ENCODE measurements around the gene LSAMP. TPM values are rescaled to one million over a fixed set of nuclear protein-coding genes. Genes with fewer than 3 reads are reported as not detected.

LSAMP gene
- total RNA-seq, 1 donor from 2014 or later, result not detected

DNA sequence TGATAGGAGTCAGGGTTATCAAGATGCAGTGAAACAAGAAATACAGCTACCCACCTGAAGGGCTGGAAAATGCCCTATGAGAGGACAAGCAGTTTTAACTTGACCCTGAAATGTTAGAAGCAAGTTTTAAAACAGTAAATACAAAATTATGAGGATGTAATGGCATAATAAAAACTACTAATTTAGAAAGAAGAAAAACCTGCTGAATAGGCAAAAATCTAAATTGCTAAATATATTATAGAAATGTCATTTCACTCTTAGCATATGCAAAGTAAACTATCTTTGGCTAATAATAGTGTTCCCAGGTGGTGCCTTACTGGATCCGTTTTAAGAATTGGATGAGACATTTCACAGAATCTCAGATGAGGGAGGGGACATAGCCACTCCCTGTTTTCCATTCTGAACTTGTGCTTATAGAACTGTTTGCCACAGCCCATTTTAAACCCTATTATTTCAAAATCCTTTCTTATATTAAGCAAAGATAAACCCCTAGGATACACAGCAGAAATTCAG is 294.6 kb downstream of the LSAMP start:
- H3K9me3 Mint-ChIP-seq, result peaks cover 8% of the 10 kb centered on the region
- DNase-seq (ENCODE audit: low spot score), result no peak
- no peaks in the 10 kb centered on the region for H3K4me1 Mint-ChIP-seq (ENCODE audit: low read depth)
- no peaks in the 10 kb centered on the region for H3K27me3 Mint-ChIP-seq (ENCODE audit: low read depth)
- no peak overlapping the region for H3K27ac Mint-ChIP-seq
- H3K4me3 Mint-ChIP-seq (ENCODE audit: low read depth), result no peak overlapping the region
- H3K36me3 Mint-ChIP-seq (ENCODE audit: low read depth), result no peaks in the 10 kb centered on the region
- intact Hi-C loops (cut with micrococcal nuclease), result no loop called here

- no peak overlapping the region for H3K4me3 Mint-ChIP-seq (ENCODE audit: low read depth)
- H3K27me3 Mint-ChIP-seq (ENCODE audit: low read depth), result no peaks in the 10 kb centered on the region
- intact Hi-C loops (cut with micrococcal nuclease), result no loop called here
- peaks cover 12% of the 10 kb centered on the region for H3K9me3 Mint-ChIP-seq
- no peaks in the 10 kb centered on the region for H3K4me1 Mint-ChIP-seq (ENCODE audit: low read depth)
- DNase-seq (ENCODE audit: low spot score), result no peak
- no peak overlapping the region for H3K27ac Mint-ChIP-seq
- H3K36me3 Mint-ChIP-seq (ENCODE audit: low read depth), result no peaks in the 10 kb centered on the region
Measured at GRCh38 chr3:116148881-116149851, 296.1 kb downstream of the LSAMP start.

DNA sequence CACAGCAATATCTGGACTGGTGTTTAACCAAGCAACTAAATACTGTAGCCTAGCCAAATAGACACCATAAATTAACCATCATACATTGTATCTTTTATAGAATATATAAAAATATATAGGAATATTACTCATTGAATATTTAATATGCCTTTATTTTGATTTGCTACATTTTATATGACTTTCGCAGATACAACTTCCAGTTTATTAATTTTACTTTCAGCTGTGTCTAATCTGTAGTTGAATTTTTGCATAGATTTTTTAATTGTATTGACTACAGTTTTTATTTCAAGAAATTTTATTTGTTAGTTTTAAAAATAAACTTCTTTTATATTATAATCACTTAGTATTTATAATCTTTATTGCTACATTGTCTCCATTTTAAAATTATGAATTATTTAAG is 299.7 kb downstream of the LSAMP start:
- DNase-seq (ENCODE audit: low spot score), result no peak
- H3K9me3 Mint-ChIP-seq, result peaks cover 12% of the 10 kb centered on the region
- no peak overlapping the region for H3K27ac Mint-ChIP-seq
- intact Hi-C loops (cut with micrococcal nuclease), result no loop called here
- no peak overlapping the region for H3K4me3 Mint-ChIP-seq (ENCODE audit: low read depth)
- no peaks in the 10 kb centered on the region for H3K4me1 Mint-ChIP-seq (ENCODE audit: low read depth)
- H3K27me3 Mint-ChIP-seq (ENCODE audit: low read depth), result no peaks in the 10 kb centered on the region
- no peaks in the 10 kb centered on the region for H3K36me3 Mint-ChIP-seq (ENCODE audit: low read depth)

DNA sequence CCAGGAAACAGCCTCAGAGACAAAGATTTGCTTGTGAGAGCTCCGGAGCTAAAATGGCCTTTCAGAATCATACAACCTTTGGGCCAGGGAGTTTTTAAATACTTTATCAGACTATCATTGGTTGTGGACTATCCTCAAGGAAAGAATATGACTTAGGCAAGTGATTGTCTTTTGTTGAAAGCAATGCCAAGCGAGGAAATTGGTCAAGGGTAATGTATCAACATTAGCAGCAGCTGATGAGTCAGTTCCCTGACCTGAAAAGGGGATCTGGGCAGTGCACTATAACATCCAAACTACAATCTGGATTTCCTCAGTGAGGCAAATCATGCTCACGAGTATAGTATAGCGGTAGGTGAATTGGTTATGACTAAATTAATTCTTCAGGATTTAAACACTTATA is 303.6 kb downstream of the LSAMP start:
- Mint-ChIP-seq H3K9me3 (peaks cover 12% of the 10 kb centered on the region), H3K36me3 (ENCODE audit: low read depth) (no peaks in the 10 kb centered on the region), H3K4me1 (ENCODE audit: low read depth) (no peaks in the 10 kb centered on the region), H3K27me3 (ENCODE audit: low read depth) (no peaks in the 10 kb centered on the region), H3K4me3 (ENCODE audit: low read depth) (no peak overlapping the region), H3K27ac (no peak overlapping the region)
- DNase-seq (ENCODE audit: low spot score), result no peak
- intact Hi-C loops (cut with micrococcal nuclease), result no loop called here

GRCh38 chr3:116140100-116140689 is 305.1 kb downstream of the LSAMP start:
- intact Hi-C loops (cut with micrococcal nuclease), result no loop called here
- Mint-ChIP-seq H3K27ac (no peak overlapping the region), H3K9me3 (peaks cover 3% of the 10 kb centered on the region), H3K4me1 (ENCODE audit: low read depth) (no peaks in the 10 kb centered on the region), H3K4me3 (ENCODE audit: low read depth) (no peak overlapping the region), H3K27me3 (ENCODE audit: low read depth) (no peaks in the 10 kb centered on the region), H3K36me3 (ENCODE audit: low read depth) (no peaks in the 10 kb centered on the region)
- DNase-seq (ENCODE audit: low spot score), result no peak

DNA sequence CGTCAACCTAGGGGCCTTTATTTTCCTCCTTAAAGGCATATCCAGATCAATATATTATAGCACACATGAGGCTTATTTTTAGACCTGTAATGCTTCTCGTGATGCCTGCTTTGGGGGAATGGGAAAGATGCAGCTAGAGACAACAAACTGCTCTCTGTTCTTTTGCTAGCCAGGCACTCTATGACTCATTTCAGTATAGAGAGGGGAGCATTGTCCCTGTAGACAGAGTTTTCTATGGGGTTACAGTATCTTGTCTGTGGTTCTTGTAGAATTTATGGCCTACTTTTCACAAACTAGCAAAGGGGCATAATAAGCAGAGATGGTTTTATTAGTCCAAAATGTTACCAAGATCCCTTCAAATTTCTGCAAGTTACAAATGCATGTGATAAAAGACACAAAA is 305.6 kb downstream of the LSAMP start:
- H3K27me3 Mint-ChIP-seq (ENCODE audit: low read depth), result no peaks in the 10 kb centered on the region
- no peaks in the 10 kb centered on the region for H3K9me3 Mint-ChIP-seq

DNA sequence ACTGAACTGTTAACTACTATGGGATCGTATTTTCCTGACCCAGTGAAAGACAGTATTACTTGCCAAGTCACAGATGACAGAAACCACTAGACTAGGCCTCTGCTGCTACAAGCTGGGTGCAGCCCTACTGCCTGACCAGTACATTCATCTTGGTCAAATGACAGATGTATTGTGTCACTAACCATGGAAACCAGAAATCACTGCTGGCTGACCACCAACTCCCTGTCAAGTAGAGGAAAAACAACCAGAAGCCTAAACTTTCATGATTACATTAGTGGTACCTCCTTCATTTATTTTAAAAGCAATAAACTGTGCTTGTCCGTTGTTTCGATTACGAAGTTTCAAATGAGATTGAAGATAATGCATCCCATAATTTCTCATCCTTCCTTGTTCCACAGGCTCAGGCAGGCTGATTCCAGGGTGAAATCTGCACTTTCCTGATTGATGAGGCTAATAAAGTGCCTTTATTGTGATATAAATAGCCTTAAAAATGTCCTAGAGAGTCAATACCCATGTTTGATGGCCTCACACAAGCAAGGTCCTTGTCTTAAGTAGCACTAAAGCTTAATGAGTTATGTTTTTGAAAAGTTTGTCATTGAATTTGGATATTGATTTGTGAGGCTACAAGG is 309.7 kb downstream of the LSAMP start:
- intact Hi-C loops (cut with micrococcal nuclease), result no loop called here
- Mint-ChIP-seq H3K4me3 (ENCODE audit: low read depth) (no peak overlapping the region), H3K4me1 (ENCODE audit: low read depth) (no peaks in the 10 kb centered on the region), H3K27ac (no peak overlapping the region), H3K27me3 (ENCODE audit: low read depth) (no peaks in the 10 kb centered on the region), H3K36me3 (ENCODE audit: low read depth) (no peaks in the 10 kb centered on the region), H3K9me3 (no peaks in the 10 kb centered on the region)
- DNase-seq (ENCODE audit: low spot score), result no peak

More for the DNA sequence above, 305.6 kb downstream of the LSAMP start:
- no peak overlapping the region for H3K4me3 Mint-ChIP-seq (ENCODE audit: low read depth)
- DNase-seq (ENCODE audit: low spot score), result no peak
- intact Hi-C loops (cut with micrococcal nuclease), result no loop called here
- H3K4me1 Mint-ChIP-seq (ENCODE audit: low read depth), result no peaks in the 10 kb centered on the region
- no peaks in the 10 kb centered on the region for H3K36me3 Mint-ChIP-seq (ENCODE audit: low read depth)
- no peak overlapping the region for H3K27ac Mint-ChIP-seq

DNA sequence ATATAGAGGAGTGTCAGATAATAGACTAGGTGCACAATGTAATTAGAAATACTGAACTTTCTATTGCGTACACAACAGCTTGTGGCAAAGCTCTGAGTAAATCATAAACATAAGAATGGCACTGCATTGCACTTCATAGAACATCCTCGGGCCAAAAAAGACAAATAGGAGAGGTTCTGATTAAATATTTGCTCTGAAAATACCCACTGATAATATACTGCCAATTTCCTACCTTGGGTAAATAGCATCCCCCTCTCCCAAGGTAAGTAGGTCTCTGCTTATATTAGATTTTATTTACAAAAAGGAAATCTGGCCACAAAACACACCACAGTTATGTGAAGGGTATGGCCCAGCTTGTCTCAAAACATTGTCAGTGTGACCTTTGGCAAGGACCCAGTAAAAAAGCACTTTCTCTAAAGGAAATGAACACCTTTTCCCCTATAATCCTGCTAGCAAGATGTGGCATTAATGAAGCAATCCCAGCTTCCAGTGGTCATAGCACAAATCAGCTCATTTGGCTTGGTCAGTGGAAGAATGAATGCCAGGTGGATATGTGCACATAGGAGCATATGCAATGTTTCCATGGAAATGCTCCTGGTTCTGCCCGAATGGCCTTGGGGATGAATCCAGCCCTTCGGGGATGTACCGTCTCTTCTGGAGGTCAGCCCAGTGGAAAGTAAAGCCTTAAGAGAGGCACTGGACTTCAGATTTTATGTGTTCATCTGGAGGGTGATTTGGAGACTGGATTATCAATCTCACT is 315.9 kb downstream of the LSAMP start:
- Mint-ChIP-seq H3K4me1 (ENCODE audit: low read depth) (no peaks in the 10 kb centered on the region), H3K4me3 (ENCODE audit: low read depth) (no peak overlapping the region), H3K36me3 (ENCODE audit: low read depth) (no peaks in the 10 kb centered on the region), H3K9me3 (no peaks in the 10 kb centered on the region), H3K27ac (no peak overlapping the region), H3K27me3 (ENCODE audit: low read depth) (no peaks in the 10 kb centered on the region)
- intact Hi-C loops (cut with micrococcal nuclease), result no loop called here
- DNase-seq (ENCODE audit: low spot score), result no peak

GRCh38 chr3:116127464-116127863 is 317.8 kb downstream of the LSAMP start:
- intact Hi-C loops (cut with micrococcal nuclease), result no loop called here

GRCh38 chr3:116124166-116124565 is 321.1 kb downstream of the LSAMP start:
- no peak overlapping the region for H3K27ac Mint-ChIP-seq
- no peaks in the 10 kb centered on the region for H3K36me3 Mint-ChIP-seq (ENCODE audit: low read depth)
- H3K4me1 Mint-ChIP-seq (ENCODE audit: low read depth), result no peaks in the 10 kb centered on the region
- intact Hi-C loops (cut with micrococcal nuclease), result no loop called here
- no peak overlapping the region for H3K4me3 Mint-ChIP-seq (ENCODE audit: low read depth)
- H3K9me3 Mint-ChIP-seq, result no peaks in the 10 kb centered on the region
- H3K27me3 Mint-ChIP-seq (ENCODE audit: low read depth), result no peaks in the 10 kb centered on the region
- no peak for DNase-seq (ENCODE audit: low spot score)

More at GRCh38 chr3:116127464-116127863, 317.8 kb downstream of the LSAMP start:
- Mint-ChIP-seq H3K4me3 (ENCODE audit: low read depth) (no peak overlapping the region), H3K36me3 (ENCODE audit: low read depth) (no peaks in the 10 kb centered on the region), H3K27ac (no peak overlapping the region), H3K4me1 (ENCODE audit: low read depth) (no peaks in the 10 kb centered on the region), H3K9me3 (no peaks in the 10 kb centered on the region), H3K27me3 (ENCODE audit: low read depth) (no peaks in the 10 kb centered on the region)
- DNase-seq (ENCODE audit: low spot score), result no peak

DNA sequence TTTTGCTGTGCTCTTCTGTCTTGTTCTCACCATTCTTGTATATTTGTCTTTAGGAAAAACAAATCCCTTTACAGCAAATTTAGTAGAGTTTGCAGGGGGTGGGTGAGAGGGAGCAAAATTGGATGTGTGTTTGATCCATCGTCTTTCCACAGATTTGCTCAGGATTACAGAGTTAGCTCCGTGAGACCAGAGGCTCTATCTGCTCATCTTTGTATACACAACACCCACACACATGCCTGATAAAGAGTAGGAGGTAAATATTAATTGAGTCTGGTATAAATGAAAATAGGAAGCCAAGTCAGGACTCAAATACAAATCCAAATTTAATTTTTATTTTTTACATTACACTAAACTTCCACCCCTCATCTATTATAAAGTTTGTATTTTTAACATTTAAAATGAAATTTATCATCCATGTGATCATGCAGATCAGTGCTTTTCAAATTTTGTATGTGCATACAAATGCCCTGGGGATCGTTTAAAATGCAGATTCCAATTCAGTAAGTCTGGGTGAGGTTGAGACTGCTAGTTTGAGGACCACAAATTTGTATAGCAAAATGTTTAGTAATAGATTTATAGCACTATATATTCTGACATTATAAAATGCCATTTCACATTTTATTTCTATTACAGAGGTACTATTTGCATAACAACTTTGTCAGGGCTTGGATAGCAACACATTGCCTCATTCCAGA is 326.7 kb downstream of the LSAMP start:
- no peak overlapping the region for H3K27ac Mint-ChIP-seq
- no peaks in the 10 kb centered on the region for H3K27me3 Mint-ChIP-seq (ENCODE audit: low read depth)
- H3K9me3 Mint-ChIP-seq, result no peaks in the 10 kb centered on the region
- DNase-seq (ENCODE audit: low spot score), result no peak
- intact Hi-C loops (cut with micrococcal nuclease), result no loop called here
- H3K36me3 Mint-ChIP-seq (ENCODE audit: low read depth), result no peaks in the 10 kb centered on the region
- H3K4me3 Mint-ChIP-seq (ENCODE audit: low read depth), result no peak overlapping the region
- no peaks in the 10 kb centered on the region for H3K4me1 Mint-ChIP-seq (ENCODE audit: low read depth)

GRCh38 chr3:116114586-116114985 is 330.7 kb downstream of the LSAMP start:
- Mint-ChIP-seq H3K4me1 (ENCODE audit: low read depth) (no peaks in the 10 kb centered on the region), H3K36me3 (ENCODE audit: low read depth) (no peaks in the 10 kb centered on the region)

More at GRCh38 chr3:116114586-116114985, 330.7 kb downstream of the LSAMP start:
- Mint-ChIP-seq H3K4me3 (ENCODE audit: low read depth) (no peak overlapping the region), H3K27me3 (ENCODE audit: low read depth) (no peaks in the 10 kb centered on the region), H3K9me3 (no peaks in the 10 kb centered on the region), H3K27ac (no peak overlapping the region)
- intact Hi-C loops (cut with micrococcal nuclease), result no loop called here
- DNase-seq (ENCODE audit: low spot score), result no peak
